ENCODE results near the gene ZBTB20. TPM values are rescaled to one million over a fixed set of nuclear protein-coding genes. Genes with fewer than 3 reads are reported as not detected.

The ZBTB20 gene
- total RNA-seq, 1 experiment from 2014 or later: 3.7 TPM

- no peaks in the 10 kb centered on the region for H4K20me1 ChIP-seq (ENCODE audit: low read length)
- H3K4me1 ChIP-seq (ENCODE audit: insufficient read depth, low read length): no peaks in the 10 kb centered on the region
- ChIA-PET CTCF (no interaction called here), POLR2A (ENCODE audit: unreplicated experiment) (no interaction called here)
- no peak overlapping the region for H3K4me2 ChIP-seq (ENCODE audit: low read length)
- no peak for TF ChIP-seq EZH2 (IDR thresholded peaks at IDR 0.05; ENCODE audit: low read length, unreplicated experiment)
- TF ChIP-seq CTCF (conservative IDR thresholded peaks at IDR 0.05; ENCODE audit: low read depth, low read length): no peak
- no peak for TF ChIP-seq EZH2phosphoT487 (IDR thresholded peaks at IDR 0.05; ENCODE audit: borderline replicate concordance, low read length)
- H3K79me2 ChIP-seq (ENCODE audit: low read length): no peaks in the 10 kb centered on the region
- no peaks in the 10 kb centered on the region for H3K9me2 ChIP-seq (replicated peaks; ENCODE audit: low read length)
- H3K9ac ChIP-seq (ENCODE audit: low read length): no peak overlapping the region
- no peaks in the 10 kb centered on the region for H3K36me3 ChIP-seq (ENCODE audit: low read depth, low read length)
- intact Hi-C loops (cut with micrococcal nuclease): no loop called here
- no peaks in the 10 kb centered on the region for H3K27me3 ChIP-seq (ENCODE audit: low read length)
- no peak for DNase-seq
- BruUV-seq (replicated peaks): no TSS peak
- ATAC-seq: no peak
- H3F3A ChIP-seq (ENCODE audit: low read length, unreplicated experiment): no peaks in the 10 kb centered on the region
- H3K9me3 ChIP-seq (ENCODE audit: low read length): 0 out of 2 replicates have a peak, but pooled peaks cover 1% of the 10 kb centered on the region
- H3K4me3 ChIP-seq (ENCODE audit: low read length): no peak overlapping the region
- H3K27ac ChIP-seq (ENCODE audit: low read length): no peak overlapping the region
- no peak overlapping the region for H2AFZ ChIP-seq (ENCODE audit: low read length)
These were observed 414.7 kb downstream of the ZBTB20 start for GRCh38 chr3:114732353-114732752.

GRCh38 chr3:114730397-114730796, 416.7 kb downstream of the ZBTB20 start:
- no TSS peak for BruUV-seq (replicated peaks)
- intact Hi-C loops (cut with micrococcal nuclease): no loop called here
- Histone ChIP-seq H3K27ac (ENCODE audit: low read length) (no peak overlapping the region), H2AFZ (ENCODE audit: low read length) (no peak overlapping the region), H3F3A (ENCODE audit: low read length, unreplicated experiment) (no peaks in the 10 kb centered on the region), H3K9ac (ENCODE audit: low read length) (no peak overlapping the region), H3K4me3 (ENCODE audit: low read length) (no peak overlapping the region), H3K36me3 (ENCODE audit: low read depth, low read length) (no peaks in the 10 kb centered on the region), H3K4me1 (ENCODE audit: insufficient read depth, low read length) (no peaks in the 10 kb centered on the region), H3K9me3 (ENCODE audit: low read length) (no peaks in the 10 kb centered on the region), H3K27me3 (ENCODE audit: low read length) (no peaks in the 10 kb centered on the region), H3K79me2 (ENCODE audit: low read length) (no peaks in the 10 kb centered on the region), H3K9me2 (replicated peaks; ENCODE audit: low read length) (no peaks in the 10 kb centered on the region), H4K20me1 (ENCODE audit: low read length) (no peaks in the 10 kb centered on the region), H3K4me2 (ENCODE audit: low read length) (no peak overlapping the region)
- ChIA-PET CTCF (no interaction called here), POLR2A (ENCODE audit: unreplicated experiment) (no interaction called here)
- ATAC-seq: no peak
- TF ChIP-seq CTCF (conservative IDR thresholded peaks at IDR 0.05; ENCODE audit: low read depth, low read length) (no peak), EZH2phosphoT487 (IDR thresholded peaks at IDR 0.05; ENCODE audit: borderline replicate concordance, low read length) (no peak), EZH2 (IDR thresholded peaks at IDR 0.05; ENCODE audit: low read length, unreplicated experiment) (no peak)
- DNase-seq: no peak

- H4K20me1 ChIP-seq (ENCODE audit: low read length): no peaks in the 10 kb centered on the region
- H3K4me2 ChIP-seq (ENCODE audit: low read length): no peak overlapping the region
- no peaks in the 10 kb centered on the region for H3K27me3 ChIP-seq (ENCODE audit: low read length)
- H3K9ac ChIP-seq (ENCODE audit: low read length): no peak overlapping the region
- H3K79me2 ChIP-seq (ENCODE audit: low read length): no peaks in the 10 kb centered on the region
- 0 out of 2 replicates have a peak, but pooled peaks cover 4% of the 10 kb centered on the region for H3K9me3 ChIP-seq (ENCODE audit: low read length)
- no peaks in the 10 kb centered on the region for H3K9me2 ChIP-seq (replicated peaks; ENCODE audit: low read length)
- DNase-seq (no peak), ATAC-seq (no peak)
- BruUV-seq (replicated peaks): no TSS peak
- CTCF ChIA-PET: no interaction called here
- POLR2A ChIA-PET (ENCODE audit: unreplicated experiment): no interaction called here
- no peaks in the 10 kb centered on the region for H3F3A ChIP-seq (ENCODE audit: low read length, unreplicated experiment)
- H3K27ac ChIP-seq (ENCODE audit: low read length): no peak overlapping the region
- no peaks in the 10 kb centered on the region for H3K36me3 ChIP-seq (ENCODE audit: low read depth, low read length)
- no peaks in the 10 kb centered on the region for H3K4me1 ChIP-seq (ENCODE audit: insufficient read depth, low read length)
- H2AFZ ChIP-seq (ENCODE audit: low read length): no peak overlapping the region
- TF ChIP-seq CTCF (conservative IDR thresholded peaks at IDR 0.05; ENCODE audit: low read depth, low read length): no peak
- TF ChIP-seq EZH2phosphoT487 (IDR thresholded peaks at IDR 0.05; ENCODE audit: borderline replicate concordance, low read length): no peak
- no peak for TF ChIP-seq EZH2 (IDR thresholded peaks at IDR 0.05; ENCODE audit: low read length, unreplicated experiment)
- H3K4me3 ChIP-seq (ENCODE audit: low read length): no peak overlapping the region
- intact Hi-C loops (cut with micrococcal nuclease): no loop called here
These were observed 419.7 kb downstream of the ZBTB20 start for GRCh38 chr3:114727373-114727772.

Measured in PC-3 (cell line).